NCI-H2171 (cell line): ENCODE results near the gene ALDH1L1.

Experiments used
- DNase-seq: peaks from one replicate; lab custom pipeline; 2025; lab: John Stamatoyannopoulos, UW

ALDH1L1 gene

GRCh38 chr3:126194713-126195305 is 14.4 kb upstream of the ALDH1L1 start:
- DNase-seq, result no peak

GRCh38 chr3:126191246-126191645 is 10.9 kb upstream of the ALDH1L1 start:
- no peak for DNase-seq

- DNase-seq, result no peak
These were observed 7.5 kb upstream of the ALDH1L1 start for GRCh38 chr3:126187920-126188319.

GRCh38 chr3:126186749-126187148 is 6.4 kb upstream of the ALDH1L1 start:
- no peak for DNase-seq

GRCh38 chr3:126186271-126186670 is 5.9 kb upstream of the ALDH1L1 start:
- no peak for DNase-seq

- no peak for DNase-seq
These were observed 4.1 kb upstream of the ALDH1L1 start for GRCh38 chr3:126184465-126185000.

GRCh38 chr3:126181398-126181725 is 976 bp upstream of the ALDH1L1 start:
- peak; percentile 39 for DNase-seq

- no peak for DNase-seq
These were observed 435 bp downstream of the ALDH1L1 start for GRCh38 chr3:126179825-126180476.

- no peak for DNase-seq
These were observed 10.2 kb downstream of the ALDH1L1 start for GRCh38 chr3:126170073-126170777.

- no peak for DNase-seq
These were observed 12.8 kb downstream of the ALDH1L1 start for GRCh38 chr3:126167566-126167965.

GRCh38 chr3:126166009-126166408 is 14.4 kb downstream of the ALDH1L1 start:
- DNase-seq, result no peak

- DNase-seq, result no peak
These were observed 19.1 kb downstream of the ALDH1L1 start for GRCh38 chr3:126161309-126161708.

- DNase-seq, result no peak
These were observed 19.9 kb downstream of the ALDH1L1 start for GRCh38 chr3:126160243-126161210.

- DNase-seq, result no peak
These were observed 20.9 kb downstream of the ALDH1L1 start for GRCh38 chr3:126159476-126159875.

- no peak for DNase-seq
These were observed 21.4 kb downstream of the ALDH1L1 start for GRCh38 chr3:126158912-126159454.

- no peak for DNase-seq
These were observed 22.1 kb downstream of the ALDH1L1 start for GRCh38 chr3:126158016-126158911.

GRCh38 chr3:126157083-126157768 is 23.2 kb downstream of the ALDH1L1 start:
- DNase-seq, result no peak

- DNase-seq, result peak; percentile 41
These were observed 23.9 kb downstream of the ALDH1L1 start for GRCh38 chr3:126156468-126156867.

- no peak for DNase-seq
These were observed 24.6 kb downstream of the ALDH1L1 start for GRCh38 chr3:126155819-126156218.

GRCh38 chr3:126155280-126155640 is 25.1 kb downstream of the ALDH1L1 start:
- no peak for DNase-seq
